ENCODE results near the gene NCOA7.
"Not testable (repeated sequence)": the region's sequence is repeated elsewhere in the genome, so short reads cannot be mapped to it uniquely, and the experiment has no call there.

Gene NCOA7

DNA sequence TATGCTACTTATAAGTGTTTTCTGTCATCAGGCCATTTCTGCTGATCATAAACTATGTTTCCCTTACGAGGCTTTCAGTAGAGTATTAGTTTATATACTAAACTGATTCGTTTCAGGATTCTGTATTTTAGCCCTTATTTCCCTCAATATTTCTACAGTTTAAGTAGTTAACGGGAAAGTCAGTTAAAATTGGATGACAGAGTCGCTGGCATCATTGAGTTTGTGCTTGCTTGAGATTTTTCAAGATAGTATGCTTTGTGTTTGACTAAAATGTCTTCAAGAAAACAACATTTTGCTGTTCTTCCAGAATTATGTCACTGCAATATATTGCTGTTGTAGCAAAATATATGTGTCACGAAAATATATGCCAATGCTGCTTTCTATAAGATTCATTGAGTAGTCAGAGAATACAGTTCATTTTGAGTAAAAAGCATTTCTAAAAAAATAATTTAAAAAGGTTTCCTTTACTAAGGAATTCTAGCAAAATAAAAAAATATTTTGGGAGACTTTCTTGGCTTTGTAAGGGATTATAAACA is 51.4 kb downstream of the NCOA7 start:
- DNase-seq, result no peak

DNA sequence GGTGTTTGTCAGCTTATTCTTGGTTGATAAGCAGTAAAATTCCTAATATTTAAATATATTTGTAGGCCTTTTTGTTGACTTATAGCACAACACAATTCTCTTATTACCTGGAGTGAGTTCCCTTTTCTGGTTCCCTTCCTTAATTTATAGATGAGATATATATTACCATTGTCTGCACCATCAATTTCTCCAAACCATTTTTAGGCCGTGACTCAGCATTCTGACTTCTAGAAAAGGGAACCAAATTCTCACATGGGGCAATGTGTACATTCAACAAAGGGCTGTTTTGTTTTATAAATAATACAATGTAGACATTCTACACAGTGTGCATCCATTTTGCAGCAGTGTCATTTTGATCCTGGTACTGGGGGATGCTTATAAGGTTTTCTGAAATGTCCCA is 52.8 kb downstream of the NCOA7 start:
- no peak for DNase-seq

DNA sequence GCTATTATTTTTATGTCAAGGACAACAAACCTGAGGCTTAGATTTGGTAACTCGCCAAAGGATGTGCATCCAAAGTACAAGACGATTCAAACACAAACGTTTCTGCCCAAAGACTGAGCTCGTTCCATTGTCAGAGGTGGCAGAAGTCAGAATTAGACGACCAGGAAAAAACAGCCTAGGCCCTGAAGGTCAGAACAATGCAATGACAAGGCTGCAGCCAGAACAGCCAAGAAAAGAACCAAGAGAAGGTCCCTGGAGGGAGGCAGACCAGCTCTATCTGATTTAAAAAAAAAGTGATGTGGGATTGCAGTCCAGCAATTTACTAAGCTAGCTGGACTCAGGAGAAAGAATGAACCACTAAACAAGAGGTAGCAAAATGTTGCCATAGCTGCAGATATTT is 54.2 kb downstream of the NCOA7 start:
- DNase-seq, result no peak

DNA sequence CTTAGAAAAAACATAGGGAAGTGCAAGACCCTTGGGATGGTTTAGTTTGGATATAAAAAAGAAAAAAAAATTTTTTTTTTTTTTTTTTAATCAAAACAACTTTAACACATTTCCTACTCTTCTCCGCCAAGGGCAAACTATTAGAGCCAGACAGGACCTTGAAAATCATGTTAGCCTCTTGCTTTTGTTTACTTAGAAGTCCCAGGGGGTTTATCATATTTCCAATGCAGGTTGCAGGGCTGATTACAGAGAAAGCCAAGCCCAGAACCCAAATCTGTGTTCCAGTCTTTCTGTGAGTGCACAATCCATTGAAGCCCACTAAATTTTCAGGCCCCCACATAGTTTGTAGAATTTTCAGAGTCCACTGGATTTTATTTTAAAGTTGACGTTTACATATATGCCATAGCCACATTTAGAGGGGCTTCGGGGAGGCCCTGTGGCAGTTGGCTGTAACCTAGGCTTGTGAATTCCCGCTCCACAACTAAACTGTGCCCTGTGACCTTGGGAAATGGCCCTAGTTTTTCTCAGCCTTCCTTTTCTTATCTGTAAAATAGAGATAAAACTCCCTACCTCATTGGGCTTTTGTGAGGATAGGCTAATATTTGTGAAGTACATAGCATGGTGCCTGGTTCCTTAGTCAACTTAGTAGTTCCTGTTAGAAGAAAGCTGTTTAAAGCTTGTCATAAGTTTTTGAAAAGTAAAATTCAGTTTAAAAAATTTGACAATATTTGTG is 55.7 kb downstream of the NCOA7 start:
- DNase-seq, result no peak

DNA sequence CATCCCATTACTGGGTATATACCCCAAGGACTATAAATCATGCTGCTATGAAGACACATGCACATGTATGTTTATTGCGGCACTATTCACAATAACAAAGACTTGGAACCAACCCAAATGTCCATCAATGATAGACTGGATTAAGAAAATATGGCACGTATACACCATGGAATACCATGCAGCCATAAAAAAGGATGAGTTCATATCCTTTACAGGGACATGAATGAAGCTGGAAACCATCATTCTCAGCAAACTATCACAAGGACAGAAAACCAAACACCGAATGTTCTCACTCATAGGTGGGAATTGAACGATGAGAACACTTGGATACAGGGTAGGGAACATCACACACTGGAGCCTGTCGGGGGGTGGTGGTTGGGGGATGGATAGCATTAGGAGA is 57.5 kb downstream of the NCOA7 start:
- DNase-seq, result not testable (repeated sequence)

DNA sequence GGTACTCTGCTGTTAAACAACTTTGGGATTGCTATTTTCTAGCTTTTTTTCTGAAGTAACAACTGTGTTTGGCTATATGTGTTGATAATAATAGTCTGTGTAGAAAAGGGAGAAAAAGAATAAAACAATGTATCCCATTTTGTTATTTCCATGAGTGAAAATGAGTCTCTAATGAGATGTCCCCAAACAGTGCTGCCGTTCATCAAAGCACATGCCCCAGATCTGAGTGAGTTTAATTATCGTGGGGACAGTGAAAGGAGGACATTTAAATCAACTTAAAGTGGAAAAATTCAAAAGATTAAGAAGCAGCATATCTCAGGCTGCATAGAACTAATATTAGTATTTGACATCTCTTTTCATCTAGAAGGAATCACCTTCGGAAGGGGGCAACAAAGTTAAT is 59.6 kb downstream of the NCOA7 start:
- DNase-seq, result no peak

DNA sequence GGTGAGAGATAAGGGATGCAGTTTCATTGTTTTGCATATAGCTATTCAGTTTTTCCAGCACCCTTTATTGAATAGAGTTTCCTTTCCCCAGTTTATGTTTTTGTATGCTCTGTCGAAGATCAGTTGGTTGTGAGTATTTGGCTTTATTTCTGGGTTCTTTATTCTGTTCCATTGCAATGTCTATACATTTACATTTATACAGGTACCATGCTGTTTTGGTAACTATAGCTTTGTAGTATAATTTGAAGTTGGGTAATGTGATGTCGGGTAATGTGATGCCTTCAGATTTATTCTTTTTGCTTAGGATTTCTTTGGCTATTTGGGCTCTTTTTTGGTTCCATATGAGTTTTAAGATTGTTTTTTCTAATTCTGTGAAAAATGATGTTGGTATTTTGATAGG is 61.8 kb downstream of the NCOA7 start:
- no peak for DNase-seq

DNA sequence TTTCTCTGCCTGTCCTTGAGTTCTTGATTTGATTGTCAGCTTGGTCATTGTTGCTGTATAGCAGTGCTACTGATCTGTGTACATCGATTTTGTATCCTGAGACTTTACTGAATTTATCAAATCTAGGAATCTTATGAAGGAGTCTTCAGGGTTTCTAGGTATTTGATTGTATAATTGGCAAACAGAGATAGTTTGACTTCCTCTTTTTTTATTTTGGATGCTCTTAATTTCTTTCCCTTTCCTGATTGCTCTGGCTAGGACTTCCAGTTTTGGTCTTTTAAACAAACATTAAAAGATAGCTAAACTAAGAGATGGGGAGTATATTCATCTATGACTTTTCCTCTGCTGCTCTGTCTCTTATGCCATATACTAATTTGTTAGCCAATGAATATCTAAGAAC is 62.4 kb downstream of the NCOA7 start:
- no peak for DNase-seq

DNA sequence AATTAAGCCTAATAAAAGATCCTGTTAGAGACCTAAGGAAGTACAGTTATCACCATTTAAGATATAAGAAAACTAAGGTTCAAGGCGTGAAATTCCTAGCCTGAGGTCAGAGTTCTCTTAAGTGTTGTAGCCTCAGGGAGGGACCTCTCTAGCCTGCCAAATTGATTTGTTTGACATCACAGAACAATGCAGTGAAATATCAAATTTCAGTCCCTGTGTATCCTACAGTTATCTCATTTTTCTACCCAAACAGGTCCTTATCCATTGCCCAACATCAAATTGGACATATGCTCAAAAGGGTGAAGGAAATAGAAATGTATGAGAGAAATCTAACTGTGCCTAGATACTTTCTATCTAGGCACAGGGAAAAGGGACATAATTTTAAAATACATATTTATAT is 63.0 kb downstream of the NCOA7 start:
- peak; percentile 60 for DNase-seq

DNA sequence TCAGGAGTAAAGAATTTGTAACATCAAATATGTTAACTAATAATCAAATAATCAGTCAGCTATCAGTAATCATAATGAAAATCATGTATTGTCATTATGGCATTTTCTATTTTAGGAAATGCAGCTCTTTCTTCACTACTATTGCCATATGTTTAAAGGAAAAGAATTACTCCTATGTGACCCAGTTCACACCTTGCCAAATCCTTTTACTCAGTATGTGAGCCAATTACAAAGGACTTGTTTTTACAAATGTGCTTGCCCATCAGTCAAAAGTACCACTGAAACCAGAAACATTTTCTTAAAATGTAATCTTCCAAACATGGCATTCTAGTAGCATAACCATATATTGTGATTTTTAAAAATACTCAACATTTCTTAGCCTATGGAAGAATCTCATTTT is 63.6 kb downstream of the NCOA7 start:
- no peak for DNase-seq

DNA sequence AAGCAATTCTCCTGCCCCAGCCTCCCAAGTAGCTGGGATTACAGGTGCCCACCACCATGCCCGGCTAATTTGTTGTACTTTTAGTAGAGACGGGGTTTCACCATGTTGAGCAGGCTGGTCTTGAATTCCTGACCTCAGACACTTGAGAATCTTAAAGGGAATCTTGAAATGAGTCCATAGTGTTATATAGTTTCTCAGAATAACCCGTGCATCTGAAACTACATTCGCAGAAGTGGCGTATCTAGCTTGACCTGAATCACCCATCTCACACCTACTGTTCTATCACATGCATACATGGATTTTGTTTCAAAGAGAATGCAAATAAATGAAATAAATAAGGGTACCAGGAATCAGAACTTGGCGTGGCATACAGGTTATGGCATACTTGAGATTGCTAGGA is 65.0 kb downstream of the NCOA7 start:
- no peak for DNase-seq

DNA sequence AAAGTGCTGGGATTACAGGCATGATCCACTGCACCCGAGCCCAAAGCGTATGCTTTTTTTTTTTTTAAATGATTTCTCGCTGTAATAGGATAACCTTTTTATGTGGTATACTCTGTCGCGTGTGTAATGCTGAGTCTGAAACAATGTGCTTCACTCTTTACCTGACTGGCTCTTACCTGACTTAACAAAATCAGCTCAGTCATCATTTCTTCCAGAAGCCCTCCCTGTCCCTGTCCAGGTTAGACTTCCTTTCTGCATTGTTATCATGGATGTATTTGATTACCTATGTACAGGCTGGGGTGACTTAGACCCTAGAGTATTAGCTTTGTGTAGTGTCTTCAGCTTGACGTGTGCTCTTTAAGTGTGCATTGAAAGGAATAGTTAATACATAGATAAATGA is 67.1 kb downstream of the NCOA7 start:
- DNase-seq, result no peak

DNA sequence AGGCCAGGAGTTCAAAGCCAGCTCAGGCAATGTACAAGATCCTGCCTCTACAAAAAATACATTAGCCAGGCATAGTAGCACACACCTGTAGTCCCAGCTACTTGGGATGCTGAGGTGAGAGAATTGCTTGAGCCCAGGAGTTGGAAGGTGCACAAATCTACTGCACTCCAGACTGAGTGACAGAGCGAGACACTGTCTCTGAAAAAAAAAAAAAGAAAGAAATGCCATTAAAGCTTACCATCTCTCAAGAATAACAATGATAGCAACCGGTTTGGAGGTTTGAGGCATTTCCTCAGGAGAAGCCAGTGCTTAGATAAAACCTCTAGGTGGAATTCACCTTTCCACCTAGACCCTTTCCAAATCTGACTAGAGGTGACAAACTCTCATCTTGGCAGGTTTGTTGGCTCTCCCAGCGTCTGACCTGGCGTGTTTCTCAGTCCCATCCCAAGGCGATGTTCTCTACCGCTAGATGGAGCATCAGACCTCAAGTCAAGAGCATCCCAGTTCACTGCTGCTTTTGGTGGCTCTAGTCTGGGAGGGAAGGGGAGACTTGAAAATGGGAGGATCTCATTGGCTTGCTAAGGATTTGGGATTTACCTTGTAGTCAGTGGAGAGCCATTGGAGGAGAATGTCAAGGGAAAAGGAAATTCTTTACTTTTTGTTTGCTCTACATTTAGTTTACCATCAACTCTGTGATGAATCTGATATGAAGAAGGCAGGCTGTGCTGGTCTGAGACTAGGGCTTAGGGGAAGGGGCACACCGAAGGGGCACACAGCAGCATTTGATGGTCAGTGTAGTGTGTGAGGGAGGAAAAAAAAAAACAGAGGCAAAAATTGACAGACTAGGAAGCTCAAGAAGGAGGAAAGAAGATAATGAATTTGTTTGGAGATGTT is 67.9 kb downstream of the NCOA7 start:
- DNase-seq, result peak; percentile 16

DNA sequence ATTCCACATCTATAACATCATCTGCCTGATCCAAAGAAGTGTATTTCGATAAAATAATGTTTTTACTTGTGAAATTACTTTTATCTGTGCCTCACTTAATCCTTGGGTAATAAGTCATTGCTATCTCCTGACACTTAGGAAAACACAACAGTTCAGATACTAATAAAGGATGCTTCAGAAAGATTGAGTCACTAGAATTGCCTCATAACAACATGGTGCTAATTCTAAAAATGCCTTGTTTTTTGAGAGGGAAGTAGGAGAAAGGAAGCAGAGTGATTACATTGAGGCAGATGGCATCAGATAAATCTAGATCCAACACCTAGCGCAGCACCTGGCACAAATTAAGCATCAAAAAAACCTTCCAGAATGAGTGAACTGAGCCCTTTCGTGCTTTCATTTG is 69.0 kb downstream of the NCOA7 start:
- peak; percentile 51 for DNase-seq

DNA sequence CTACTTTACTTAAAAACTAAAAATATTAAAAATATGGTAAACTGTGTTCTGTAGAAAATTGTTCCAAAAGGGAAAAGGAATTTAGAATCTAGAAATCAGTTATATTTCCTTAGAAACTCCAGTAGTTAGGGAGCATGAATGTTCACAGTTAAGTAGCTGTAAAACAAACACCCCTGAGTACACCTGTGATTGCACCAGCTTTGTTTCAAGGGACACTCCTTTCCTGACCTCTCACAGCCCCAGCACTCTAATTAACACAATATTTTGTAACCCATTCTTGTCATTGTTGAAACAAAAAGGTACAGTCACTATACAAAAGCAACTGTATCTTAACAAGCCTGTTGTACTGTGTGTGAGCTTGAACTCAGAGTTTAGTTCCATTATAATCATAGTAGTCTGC is 72.3 kb downstream of the NCOA7 start:
- no peak for DNase-seq

DNA sequence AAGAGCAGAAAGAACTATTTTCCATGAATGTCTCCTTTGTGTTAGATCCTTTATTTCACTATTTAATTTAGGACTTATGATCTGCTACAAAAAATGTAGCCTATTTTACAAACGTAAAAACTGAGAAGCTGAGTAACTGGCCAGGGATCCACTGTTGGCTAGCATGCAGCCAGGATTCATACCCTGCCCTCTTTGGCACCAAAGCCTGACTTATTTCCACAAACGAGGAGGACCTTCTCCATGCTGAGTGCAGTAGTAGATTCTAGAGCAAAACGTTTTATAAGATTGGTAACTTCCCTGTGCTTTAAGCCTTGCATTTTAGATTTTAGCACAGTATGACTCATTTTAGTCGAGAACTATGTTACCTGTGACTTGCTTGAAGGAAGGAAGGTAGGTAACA is 74.3 kb downstream of the NCOA7 start:
- DNase-seq, result no peak

DNA sequence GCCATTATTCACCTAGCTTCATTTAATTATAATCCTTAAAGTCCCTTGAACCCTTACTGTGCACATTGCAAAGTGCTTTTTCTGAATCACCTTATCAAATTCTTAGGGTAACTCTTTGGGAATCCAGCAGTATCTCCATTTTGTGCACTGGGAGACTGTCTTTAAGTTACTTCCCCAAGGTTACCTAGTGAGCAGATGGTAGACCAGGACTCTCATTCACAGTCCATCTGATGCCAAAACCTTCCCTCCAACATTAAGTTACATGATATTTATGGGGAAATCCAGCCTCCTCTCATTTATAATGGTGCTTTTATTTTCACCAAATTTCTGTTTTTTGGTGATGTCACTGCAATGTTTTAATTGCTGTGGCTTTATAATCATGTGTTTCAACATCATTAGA is 75.7 kb downstream of the NCOA7 start:
- no peak for DNase-seq

DNA sequence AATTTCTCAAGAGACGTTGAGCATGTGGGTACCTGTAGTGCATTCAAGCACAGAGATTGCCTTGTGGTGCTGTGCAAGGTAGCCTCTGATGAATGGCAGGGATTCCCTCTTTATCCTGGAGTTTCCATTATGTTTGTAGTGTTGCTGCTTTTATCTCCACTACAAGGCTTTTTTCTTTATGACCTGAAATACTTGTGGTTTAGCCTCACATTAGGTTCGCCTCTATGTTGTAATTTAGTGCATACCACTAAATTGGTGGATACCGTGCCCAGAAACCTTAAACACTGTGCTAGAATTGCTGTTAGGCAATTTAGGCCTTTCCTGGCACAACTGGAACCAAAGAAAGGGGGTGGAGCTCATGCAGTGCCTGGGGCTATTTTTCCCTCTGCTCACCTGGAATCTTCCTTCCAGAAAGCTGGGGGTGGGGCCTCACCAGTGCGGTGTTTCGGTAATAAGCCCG is 76.8 kb downstream of the NCOA7 start:
- DNase-seq, result peak; percentile 97

DNA sequence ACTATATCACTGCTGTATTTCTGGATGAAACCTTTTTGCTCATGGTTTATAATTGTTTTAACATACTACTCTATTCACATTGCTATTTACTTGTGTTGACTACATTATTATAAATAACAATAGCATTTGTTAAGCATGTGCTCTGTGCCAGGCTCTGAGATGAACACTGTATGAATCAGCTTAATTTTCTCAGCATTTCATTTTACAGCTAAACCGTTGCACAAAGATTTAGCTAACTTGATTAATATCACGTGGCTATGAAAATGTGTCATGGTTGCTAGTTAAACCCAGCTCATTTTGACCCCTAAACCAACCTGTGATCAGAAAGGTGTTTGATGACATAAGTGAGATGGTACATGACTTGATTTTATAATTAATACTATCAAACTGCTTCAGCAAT is 77.5 kb downstream of the NCOA7 start:
- peak; percentile 19 for DNase-seq

DNA sequence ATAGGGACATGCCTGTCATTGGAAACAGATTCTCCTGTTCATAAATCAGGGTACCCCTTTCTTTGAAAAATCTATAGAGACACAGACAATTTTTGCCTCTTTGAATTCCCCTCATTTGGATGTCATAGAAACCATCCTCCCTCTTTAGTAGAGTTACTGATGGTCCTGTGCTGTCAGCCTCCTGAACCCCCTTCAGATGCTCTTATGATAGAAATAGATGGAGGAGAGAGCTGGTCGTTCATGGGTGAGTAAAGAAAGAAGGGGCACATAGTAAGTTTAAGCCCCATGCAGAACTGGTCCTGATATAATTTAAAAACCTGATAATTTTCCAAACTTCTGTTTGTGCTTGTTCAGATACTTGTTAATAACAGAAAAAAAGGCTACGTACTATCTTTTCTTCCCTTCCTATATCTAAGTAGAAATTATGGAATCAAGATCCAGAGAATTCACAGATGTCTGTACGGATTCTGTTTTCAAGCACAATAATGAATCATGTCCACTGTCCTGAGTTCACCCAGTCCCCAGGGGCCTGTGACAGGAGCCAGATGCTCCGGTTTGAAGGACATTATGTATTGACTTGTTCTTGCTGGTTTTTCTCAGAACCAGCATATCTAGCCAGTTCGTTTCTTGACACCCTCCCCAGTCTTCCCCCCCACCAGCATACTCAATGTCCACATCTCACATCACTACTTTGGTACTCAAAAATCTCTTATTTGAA is 78.1 kb downstream of the NCOA7 start:
- no peak for DNase-seq

DNA sequence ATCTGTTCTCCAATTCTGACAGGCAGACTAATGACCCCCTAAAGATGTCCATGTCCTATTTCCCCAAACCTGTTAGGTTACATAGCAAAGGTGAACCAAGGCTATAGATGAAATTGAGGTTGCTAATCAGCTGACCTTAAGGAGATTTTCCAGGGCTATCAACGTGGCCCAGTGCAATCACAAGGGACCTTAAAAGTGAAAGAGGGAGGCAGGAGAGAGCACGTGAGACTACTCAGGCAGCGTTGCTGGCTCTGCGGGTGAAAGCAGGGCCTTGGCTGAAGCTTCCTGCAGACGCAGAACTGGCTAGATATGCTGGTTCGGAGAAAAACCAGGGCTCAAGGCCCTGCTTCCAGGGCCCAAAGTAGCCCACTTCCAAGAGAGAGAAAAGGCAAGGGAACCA is 78.7 kb downstream of the NCOA7 start:
- no peak for DNase-seq

DNA sequence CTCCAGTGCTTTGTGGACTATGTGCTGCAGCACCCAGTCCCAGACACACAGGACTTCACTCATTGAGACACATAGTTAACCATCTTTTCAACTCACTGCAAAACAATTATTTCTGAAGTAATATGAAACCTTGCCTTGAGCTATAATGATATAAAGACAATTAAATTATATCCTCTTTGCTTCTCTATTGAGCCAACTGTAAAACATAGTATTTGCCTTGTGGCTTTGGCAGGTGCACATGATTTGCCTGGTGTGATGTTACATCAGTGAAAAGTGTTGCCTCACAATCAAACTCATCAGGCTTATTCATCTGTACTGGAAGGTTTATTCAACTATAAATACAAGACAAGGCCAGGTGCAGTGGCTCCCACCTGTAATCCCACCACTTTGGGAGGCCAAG is 80.6 kb downstream of the NCOA7 start:
- no peak for DNase-seq

DNA sequence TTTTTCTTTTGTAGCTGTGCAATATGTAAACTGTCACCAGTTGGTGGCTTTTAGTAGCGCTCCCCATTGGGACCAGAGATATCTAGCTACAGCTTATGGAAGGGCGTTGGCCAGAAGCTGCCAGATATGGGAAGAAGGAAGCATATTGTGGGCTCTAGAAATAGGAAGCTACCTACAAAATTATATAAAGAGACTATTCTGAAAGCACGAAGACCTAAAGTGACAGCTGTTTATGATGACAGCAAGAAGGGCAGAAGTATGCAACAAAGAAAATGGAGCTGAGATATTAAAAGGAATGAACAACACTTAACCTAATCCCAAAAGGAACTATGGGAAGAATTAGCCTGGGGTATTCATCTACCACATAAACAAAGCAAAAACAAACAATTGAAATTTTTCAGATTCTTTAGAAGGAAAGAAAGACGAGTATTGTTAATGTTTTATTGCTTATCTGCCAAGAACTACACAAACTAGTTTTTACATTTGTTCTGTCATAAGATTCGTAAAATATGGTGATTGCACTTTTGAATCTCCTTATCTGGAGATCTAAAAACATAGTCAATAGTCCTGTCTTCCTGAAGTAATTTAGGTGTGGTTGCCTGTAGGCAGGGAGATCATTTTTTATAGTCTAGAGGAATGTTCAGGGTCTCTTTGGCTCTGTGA is 81.6 kb downstream of the NCOA7 start:
- no peak for DNase-seq
